ENCODE data around the gene METTL21A.

- no peak for TF ChIP-seq ELF4 (CRISPR knock-in tag; IDR thresholded peaks at IDR 0.05; ENCODE audit: borderline replicate concordance)
- no peak for TF ChIP-seq YEATS2 (CRISPR knock-in tag; IDR thresholded peaks at IDR 0.05; ENCODE audit: borderline replicate concordance)
- TF ChIP-seq CTCF (CRISPR knock-in tag; IDR thresholded peaks at IDR 0.05), result no peak
- no peak for TF ChIP-seq TERF1 (CRISPR knock-in tag; IDR thresholded peaks at IDR 0.05)
- TF ChIP-seq GATAD2A (CRISPR knock-in tag; IDR thresholded peaks at IDR 0.05), result no peak
These were observed 10.4 kb upstream of the METTL21A start for GRCh38 chr2:207635468-207636200.

All from HepG2 (cell line).